ENCODE data around the gene IGDCC3.

IGDCC3 gene

DNA sequence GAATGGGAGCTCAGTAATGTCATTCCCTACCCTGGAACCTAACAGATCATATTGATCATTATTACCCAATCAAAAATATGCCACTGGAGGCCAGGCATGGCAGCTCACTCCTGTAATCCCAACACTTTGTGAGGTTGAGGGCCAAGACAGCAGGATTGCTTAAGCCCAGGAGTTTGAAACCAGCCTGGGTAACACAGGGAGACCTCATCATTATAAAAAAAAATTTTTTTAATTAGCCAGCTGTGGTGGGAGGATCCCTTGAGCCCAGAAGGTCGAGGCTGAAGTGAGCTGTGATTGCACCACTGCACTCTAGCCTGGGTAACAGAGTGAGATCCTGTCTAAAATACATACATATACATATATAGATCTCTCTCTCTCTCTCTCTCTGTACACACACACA, 34.8 kb upstream of the IGDCC3 start:
- Histone ChIP-seq H2BK120ac (ENCODE audit: insufficient read depth, low read length, poor library complexity) (no peak overlapping the region), H3K23ac (ENCODE audit: low read length) (no peak overlapping the region), H3K36me3 (ENCODE audit: control insufficient read depth in 1 of 2, insufficient read depth in 2 of 2, low read length in 2 of 2) (no peaks in the 10 kb centered on the region), H2BK5ac (ENCODE audit: low read depth, low read length, poor library complexity) (no peak overlapping the region), H4K12ac (ENCODE audit: low read depth, low read length) (no peak overlapping the region), H3K4ac (ENCODE audit: low read depth, low read length) (no peak overlapping the region), H3K4me2 (ENCODE audit: low read length) (no peak overlapping the region), H3K79me1 (ENCODE audit: low read length) (no peaks in the 10 kb centered on the region), H3K9me3 (ENCODE audit: insufficient read depth, low read depth, low read length) (no peaks in the 10 kb centered on the region), H2AFZ (ENCODE audit: insufficient read depth, low read length, poor library complexity) (no peak overlapping the region), H3K14ac (ENCODE audit: low read length) (no peak overlapping the region), H3K4me3 (ENCODE audit: low read depth, low read length) (no peak overlapping the region), H3K18ac (ENCODE audit: low read length) (no peak overlapping the region), H3K27ac (ENCODE audit: low read depth, low read length) (no peak overlapping the region), H2AK5ac (ENCODE audit: low read length) (no peak overlapping the region), H2BK12ac (ENCODE audit: low read length) (no peak overlapping the region), H3K79me2 (ENCODE audit: control insufficient read depth, insufficient read depth, low read length, poor library complexity) (no peaks in the 10 kb centered on the region), H4K91ac (ENCODE audit: low read depth, low read length) (no peak overlapping the region), H3K4me1 (ENCODE audit: control insufficient read depth in 1 of 2, insufficient read depth in 2 of 2, low read length in 2 of 2) (peaks cover 3 to 6% of the 10 kb centered on the region in 2 experiments), H3K9ac (ENCODE audit: low read length) (no peak overlapping the region), H3K27me3 (ENCODE audit: insufficient read depth, low read length) (no peaks in the 10 kb centered on the region), H4K8ac (ENCODE audit: low read depth, low read length) (no peak overlapping the region)
- DNase-seq: no peak
- no CpG with 5 or more reads among the region's 1 CpG for WGBS (ENCODE audit: extremely low coverage, insufficient coverage, insufficient read length)

GRCh38 chr15:65411465-65412071, 33.8 kb upstream of the IGDCC3 start:
- Histone ChIP-seq H3K18ac (ENCODE audit: low read length) (no peak overlapping the region), H3K9ac (ENCODE audit: low read length) (no peak overlapping the region), H3K27ac (ENCODE audit: low read depth, low read length) (no peak overlapping the region), H2AFZ (ENCODE audit: insufficient read depth, low read length, poor library complexity) (no peak overlapping the region), H3K79me2 (ENCODE audit: control insufficient read depth, insufficient read depth, low read length, poor library complexity) (no peaks in the 10 kb centered on the region), H2AK5ac (ENCODE audit: low read length) (no peak overlapping the region), H3K4me2 (ENCODE audit: low read length) (no peak overlapping the region), H3K23ac (ENCODE audit: low read length) (no peak overlapping the region), H2BK5ac (ENCODE audit: low read depth, low read length, poor library complexity) (no peak overlapping the region), H3K14ac (ENCODE audit: low read length) (no peak overlapping the region), H2BK120ac (ENCODE audit: insufficient read depth, low read length, poor library complexity) (no peak overlapping the region), H4K8ac (ENCODE audit: low read depth, low read length) (no peak overlapping the region), H4K12ac (ENCODE audit: low read depth, low read length) (no peak overlapping the region), H3K4ac (ENCODE audit: low read depth, low read length) (no peak overlapping the region), H3K4me3 (ENCODE audit: low read depth, low read length) (no peak overlapping the region), H3K9me3 (ENCODE audit: insufficient read depth, low read depth, low read length) (no peaks in the 10 kb centered on the region), H3K79me1 (ENCODE audit: low read length) (no peaks in the 10 kb centered on the region), H3K4me1 (ENCODE audit: control insufficient read depth in 1 of 2, insufficient read depth in 2 of 2, low read length in 2 of 2) (peaks cover 3 to 4% of the 10 kb centered on the region in 2 experiments), H2BK12ac (ENCODE audit: low read length) (no peak overlapping the region), H4K91ac (ENCODE audit: low read depth, low read length) (no peak overlapping the region), H3K36me3 (ENCODE audit: control insufficient read depth in 1 of 2, insufficient read depth in 2 of 2, low read length in 2 of 2) (no peaks in the 10 kb centered on the region), H3K27me3 (ENCODE audit: insufficient read depth, low read length) (no peaks in the 10 kb centered on the region)
- no peak for DNase-seq
- no CpG with 5 or more reads among the region's 5 CpGs for WGBS (ENCODE audit: extremely low coverage, insufficient coverage, insufficient read length)

DNA sequence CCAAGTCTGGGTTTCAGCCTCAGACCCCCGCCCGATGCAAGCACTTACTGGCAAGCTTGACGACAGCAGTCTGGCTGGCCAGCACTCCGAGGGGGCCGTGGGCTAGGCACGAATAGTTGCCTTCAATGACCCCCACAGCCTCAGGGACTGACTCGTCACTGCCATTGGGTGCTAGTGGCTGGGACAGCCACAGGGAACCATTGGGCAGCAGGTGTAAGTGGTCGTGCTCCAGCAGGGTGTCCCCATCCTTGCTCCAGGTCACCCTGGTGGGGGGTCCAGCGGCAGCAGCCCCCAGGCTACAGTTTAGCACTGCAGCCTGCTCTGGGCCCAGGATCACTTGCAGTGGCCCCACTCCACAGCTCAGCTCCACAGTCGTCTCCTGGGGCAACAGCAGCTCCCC, 33.2 kb upstream of the IGDCC3 start:
- no peaks in the 10 kb centered on the region for H3K79me1 ChIP-seq (ENCODE audit: low read length)
- H3K79me2 ChIP-seq (ENCODE audit: control insufficient read depth, insufficient read depth, low read length, poor library complexity): no peaks in the 10 kb centered on the region
- no peak overlapping the region for H3K14ac ChIP-seq (ENCODE audit: low read length)
- H3K27ac ChIP-seq (ENCODE audit: low read depth, low read length): no peak overlapping the region
- H2BK12ac ChIP-seq (ENCODE audit: low read length): no peak overlapping the region
- H3K9me3 ChIP-seq (ENCODE audit: insufficient read depth, low read depth, low read length): no peaks in the 10 kb centered on the region
- peaks cover 3 to 4% of the 10 kb centered on the region in 2 experiments for H3K4me1 ChIP-seq (ENCODE audit: control insufficient read depth in 1 of 2, insufficient read depth in 2 of 2, low read length in 2 of 2)
- H3K4ac ChIP-seq (ENCODE audit: low read depth, low read length): no peak overlapping the region
- no peak for DNase-seq
- H2BK5ac ChIP-seq (ENCODE audit: low read depth, low read length, poor library complexity): no peak overlapping the region
- no peak overlapping the region for H4K8ac ChIP-seq (ENCODE audit: low read depth, low read length)
- no peak overlapping the region for H2AFZ ChIP-seq (ENCODE audit: insufficient read depth, low read length, poor library complexity)
- no peak overlapping the region for H2BK120ac ChIP-seq (ENCODE audit: insufficient read depth, low read length, poor library complexity)
- H3K4me3 ChIP-seq (ENCODE audit: low read depth, low read length): no peak overlapping the region
- H3K18ac ChIP-seq (ENCODE audit: low read length): no peak overlapping the region
- H4K12ac ChIP-seq (ENCODE audit: low read depth, low read length): no peak overlapping the region
- H2AK5ac ChIP-seq (ENCODE audit: low read length): no peak overlapping the region
- H3K9ac ChIP-seq (ENCODE audit: low read length): no peak overlapping the region
- no peak overlapping the region for H3K4me2 ChIP-seq (ENCODE audit: low read length)
- no peaks in the 10 kb centered on the region for H3K27me3 ChIP-seq (ENCODE audit: insufficient read depth, low read length)
- H3K36me3 ChIP-seq (ENCODE audit: control insufficient read depth in 1 of 2, insufficient read depth in 2 of 2, low read length in 2 of 2): no peaks in the 10 kb centered on the region
- WGBS (ENCODE audit: extremely low coverage, insufficient coverage, insufficient read length): no CpG with 5 or more reads among the region's 10 CpGs
- H4K91ac ChIP-seq (ENCODE audit: low read depth, low read length): no peak overlapping the region
- no peak overlapping the region for H3K23ac ChIP-seq (ENCODE audit: low read length)

DNA sequence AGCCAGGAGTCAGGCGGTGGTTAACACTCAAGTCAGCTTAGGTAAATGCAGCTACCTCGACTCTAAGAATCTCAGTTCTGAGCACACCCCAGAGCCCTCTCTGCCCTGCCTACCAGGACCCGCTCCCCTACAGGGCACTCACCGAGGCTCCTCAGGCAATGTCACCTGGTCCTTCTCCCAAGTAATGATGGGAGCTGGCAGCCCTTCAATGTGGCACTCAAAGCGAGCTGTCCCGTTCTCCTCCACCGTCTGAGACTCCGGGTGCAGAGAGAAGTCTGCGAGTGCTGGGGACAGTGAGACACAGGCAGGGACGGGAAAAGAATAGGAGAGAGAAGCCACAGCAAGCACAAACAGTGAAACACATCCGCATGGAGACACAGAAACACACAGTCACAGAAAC, 32.2 kb upstream of the IGDCC3 start:
- no peak overlapping the region for H3K4ac ChIP-seq (ENCODE audit: low read depth, low read length)
- WGBS (ENCODE audit: extremely low coverage, insufficient coverage, insufficient read length): no CpG with 5 or more reads among the region's 11 CpGs
- H3K4me2 ChIP-seq (ENCODE audit: low read length): no peak overlapping the region
- H3K27me3 ChIP-seq (ENCODE audit: insufficient read depth, low read length): no peaks in the 10 kb centered on the region
- no peaks in the 10 kb centered on the region for H3K4me1 ChIP-seq (ENCODE audit: control insufficient read depth in 1 of 2, insufficient read depth in 2 of 2, low read length in 2 of 2)
- no peak overlapping the region for H2AFZ ChIP-seq (ENCODE audit: insufficient read depth, low read length, poor library complexity)
- no peak overlapping the region for H2AK5ac ChIP-seq (ENCODE audit: low read length)
- no peaks in the 10 kb centered on the region for H3K36me3 ChIP-seq (ENCODE audit: control insufficient read depth in 1 of 2, insufficient read depth in 2 of 2, low read length in 2 of 2)
- no peak overlapping the region for H3K18ac ChIP-seq (ENCODE audit: low read length)
- H4K12ac ChIP-seq (ENCODE audit: low read depth, low read length): no peak overlapping the region
- H3K9ac ChIP-seq (ENCODE audit: low read length): no peak overlapping the region
- H3K4me3 ChIP-seq (ENCODE audit: low read depth, low read length): no peak overlapping the region
- H4K91ac ChIP-seq (ENCODE audit: low read depth, low read length): no peak overlapping the region
- H4K8ac ChIP-seq (ENCODE audit: low read depth, low read length): no peak overlapping the region
- H2BK12ac ChIP-seq (ENCODE audit: low read length): no peak overlapping the region
- H3K79me1 ChIP-seq (ENCODE audit: low read length): no peaks in the 10 kb centered on the region
- no peak overlapping the region for H3K23ac ChIP-seq (ENCODE audit: low read length)
- DNase-seq: no peak
- H3K27ac ChIP-seq (ENCODE audit: low read depth, low read length): no peak overlapping the region
- H3K9me3 ChIP-seq (ENCODE audit: insufficient read depth, low read depth, low read length): no peaks in the 10 kb centered on the region
- H3K14ac ChIP-seq (ENCODE audit: low read length): no peak overlapping the region
- no peak overlapping the region for H2BK5ac ChIP-seq (ENCODE audit: low read depth, low read length, poor library complexity)
- no peaks in the 10 kb centered on the region for H3K79me2 ChIP-seq (ENCODE audit: control insufficient read depth, insufficient read depth, low read length, poor library complexity)
- H2BK120ac ChIP-seq (ENCODE audit: insufficient read depth, low read length, poor library complexity): no peak overlapping the region

Measured in trophoblast cell (in vitro differentiated cells and primary cell).